ENCODE data around the gene KLK13.

Gene KLK13

DNA sequence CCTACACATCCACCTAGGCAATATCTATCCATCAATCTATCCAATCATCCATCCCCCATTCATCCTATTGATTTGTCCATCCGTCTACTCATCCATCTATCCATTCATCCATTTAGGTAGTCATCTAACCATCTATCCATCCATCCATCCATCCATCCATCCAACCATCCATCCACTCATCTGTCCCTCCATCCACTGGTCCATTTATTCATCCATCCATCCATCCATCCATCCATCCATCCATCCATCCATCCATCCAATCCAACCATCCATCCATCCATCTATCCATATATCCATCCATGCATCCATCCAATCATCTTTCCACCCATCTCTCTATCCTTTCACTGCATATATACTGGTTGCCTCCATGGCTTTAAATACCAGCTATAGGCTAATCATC is 3.9 kb downstream of the KLK13 start:
- DNase-seq (ENCODE audit: low spot score), result no peak

DNA sequence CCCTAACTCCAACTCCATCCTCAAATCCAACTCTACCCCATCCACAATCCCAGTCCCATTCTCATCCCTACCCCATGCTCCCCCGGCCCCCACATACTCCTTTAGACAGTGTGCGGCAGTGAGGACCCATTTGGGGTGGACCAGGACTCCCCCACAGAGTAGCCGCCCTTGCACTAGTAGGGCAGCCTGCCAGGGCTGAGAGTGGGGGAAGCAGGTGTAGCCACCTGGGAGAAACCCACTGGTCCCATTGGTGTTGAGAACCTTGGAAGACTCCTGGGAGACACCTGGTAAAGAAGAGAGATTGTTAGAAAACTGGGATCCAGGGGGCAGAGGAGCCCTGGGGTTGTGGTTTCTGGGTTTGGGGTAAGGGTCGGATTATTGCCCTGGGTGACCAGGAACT is 4.6 kb downstream of the KLK13 start:
- no peak for DNase-seq (ENCODE audit: low spot score)

DNA sequence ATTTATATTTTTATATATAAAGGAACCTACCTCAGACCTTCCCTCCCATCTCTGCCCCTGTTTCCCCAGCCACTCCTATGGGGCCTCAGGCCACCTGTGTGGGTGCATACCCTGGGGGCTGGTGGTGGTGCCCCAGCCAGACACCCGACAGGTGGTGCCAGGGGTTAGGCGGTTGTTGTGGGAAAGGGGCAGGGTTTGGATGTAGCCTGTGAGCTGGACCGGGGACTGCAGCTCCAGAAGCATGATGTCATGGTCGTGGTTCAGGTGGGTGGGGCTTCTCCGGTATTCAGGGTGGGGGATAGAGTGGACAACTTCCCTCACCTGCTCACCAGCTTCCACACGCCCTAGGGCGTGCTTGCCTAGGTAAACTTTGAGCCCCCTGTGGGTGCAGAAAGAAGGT is 5.2 kb downstream of the KLK13 start:
- no peak for DNase-seq (ENCODE audit: low spot score)

DNA sequence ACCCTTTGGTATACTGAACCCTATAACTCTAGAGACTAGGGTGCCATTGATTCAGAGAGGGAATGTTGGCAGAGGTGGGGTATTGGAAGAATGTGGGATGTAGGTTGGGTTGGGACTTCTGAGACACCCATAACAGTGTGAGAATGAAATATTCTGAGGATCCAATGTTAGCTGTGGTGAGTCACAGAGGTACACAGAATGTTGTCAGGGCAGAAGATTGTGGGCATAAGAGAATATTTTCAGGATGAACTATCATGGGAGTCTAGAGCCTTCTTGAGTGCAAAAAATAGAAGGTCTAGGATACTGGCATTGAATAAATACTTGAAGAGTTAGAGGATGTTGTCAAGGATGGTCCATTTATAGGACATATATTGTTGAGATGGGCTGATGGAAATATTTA is 9.0 kb downstream of the KLK13 start:
- no peak for DNase-seq (ENCODE audit: low spot score)

DNA sequence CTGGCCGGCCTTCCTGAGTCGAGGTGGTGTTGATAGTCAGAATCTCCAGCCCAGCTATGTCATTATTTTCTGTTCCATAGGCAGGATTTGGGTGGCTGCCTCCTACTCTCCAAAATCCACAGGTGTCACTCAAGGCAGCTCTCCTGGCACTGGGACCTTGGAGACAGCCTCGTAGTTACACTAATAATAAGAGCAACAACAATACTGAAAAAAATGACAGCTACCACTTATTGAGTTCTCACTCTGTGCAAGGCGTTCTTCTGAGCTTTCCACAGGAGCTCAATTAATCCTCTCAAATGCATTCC is 17.9 kb downstream of the KLK13 start:
- DNase-seq (ENCODE audit: low spot score), result no peak

DNA sequence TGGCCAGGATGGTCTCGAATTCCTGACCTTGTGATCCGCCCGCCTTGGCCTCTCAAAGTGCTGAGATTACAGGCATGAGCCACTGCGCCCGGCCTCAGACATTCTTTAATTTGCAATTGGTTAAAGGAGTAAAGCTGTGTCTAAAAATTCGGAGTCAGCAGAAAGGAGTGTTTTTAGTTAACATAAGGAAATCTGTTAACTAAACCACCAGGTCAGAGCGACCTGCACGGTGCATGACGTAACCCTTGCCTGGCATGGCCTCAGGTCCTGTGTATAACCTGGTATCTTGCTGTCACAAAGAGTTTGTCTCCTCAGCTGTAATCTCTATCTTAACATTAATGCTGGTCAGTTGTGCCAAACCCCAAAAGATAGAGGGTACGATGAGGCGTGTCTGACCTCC is 20.6 kb downstream of the KLK13 start:
- no peak for DNase-seq (ENCODE audit: low spot score)

DNA sequence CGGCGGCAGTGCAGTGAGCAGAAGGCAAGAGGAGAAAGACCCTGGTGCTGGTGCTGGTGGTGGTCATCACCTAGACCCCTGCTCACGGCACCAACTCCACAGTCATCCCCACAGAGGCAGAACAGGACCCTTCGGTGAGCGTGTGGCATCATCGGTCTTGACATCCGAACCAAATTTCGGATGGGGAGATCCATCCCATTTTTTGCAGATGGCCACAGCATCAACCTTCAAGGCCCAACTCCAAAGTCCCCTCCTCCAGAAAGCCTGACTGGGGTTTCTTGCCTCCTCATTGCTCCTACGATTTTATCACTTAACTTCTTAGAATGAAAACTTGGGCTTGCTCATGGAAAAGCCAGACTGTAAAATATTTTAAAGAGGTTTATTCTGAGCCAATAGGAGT is 21.4 kb downstream of the KLK13 start:
- no peak for DNase-seq (ENCODE audit: low spot score)

DNA sequence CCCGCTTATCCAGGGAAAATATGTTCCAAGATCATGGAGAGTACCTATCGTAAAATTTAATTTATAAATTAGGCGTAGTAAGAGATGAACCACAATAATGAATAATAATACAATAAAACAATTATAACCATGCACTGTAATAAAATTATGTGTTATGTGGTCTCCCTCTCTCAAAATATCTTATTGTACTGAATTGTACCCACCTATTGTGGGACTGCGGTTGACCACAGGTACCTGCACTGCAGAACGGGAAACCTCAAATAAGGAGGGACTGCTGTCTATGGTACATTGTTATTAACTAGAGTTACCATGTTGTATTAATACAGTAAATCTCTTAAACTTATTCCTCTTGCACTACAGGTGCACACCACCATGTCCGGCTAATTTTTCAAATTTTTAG is 24.7 kb downstream of the KLK13 start:
- no peak for DNase-seq (ENCODE audit: low spot score)

DNA sequence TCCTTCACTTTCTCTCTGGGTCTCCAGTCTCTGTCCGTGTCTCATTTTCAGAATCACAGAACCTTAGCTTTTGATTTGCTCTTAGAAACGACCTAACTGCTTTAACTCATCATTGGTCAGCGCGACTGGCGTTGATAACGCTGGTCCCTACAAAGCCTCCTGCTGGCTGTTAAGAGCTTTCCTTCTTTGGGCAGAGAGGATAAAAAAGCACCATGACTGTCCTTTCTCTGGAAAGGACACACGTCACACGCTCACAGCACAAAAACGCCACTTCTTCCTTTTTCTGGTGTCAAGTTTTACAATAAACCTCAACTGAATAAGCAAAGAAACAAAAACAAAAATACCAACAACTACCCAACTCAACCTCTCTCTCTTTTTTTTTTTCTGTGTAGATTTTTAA is 28.4 kb downstream of the KLK13 start:
- no peak for DNase-seq (ENCODE audit: low spot score)

DNA sequence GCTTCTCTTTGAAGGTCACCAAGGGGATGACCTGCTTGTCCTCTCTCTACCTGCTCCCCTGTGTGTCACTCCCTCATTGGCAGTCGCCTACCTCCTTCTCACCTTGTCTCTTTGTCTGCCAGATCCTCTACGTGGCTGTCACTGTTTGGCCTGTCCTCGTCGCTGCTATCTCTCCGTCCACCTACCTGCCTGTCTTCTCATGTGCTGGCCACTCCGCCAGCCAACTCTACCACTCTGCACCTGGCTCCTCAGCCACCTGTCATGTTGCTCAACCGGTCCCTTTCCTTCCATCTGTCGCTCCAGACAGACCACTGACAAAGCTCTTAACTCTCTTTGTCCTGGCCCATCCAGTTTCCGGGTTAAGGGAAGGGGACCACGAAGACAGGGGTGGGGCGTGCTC is 30.2 kb downstream of the KLK13 start, which contains the start of gene KLK12:
Gene KLK12 (minus strand): TSS at position 299 of the 400 bp plus-strand sequence. CDS start 381 bp downstream, outside the sequence.
- DNase-seq (ENCODE audit: low spot score), result no peak

DNA sequence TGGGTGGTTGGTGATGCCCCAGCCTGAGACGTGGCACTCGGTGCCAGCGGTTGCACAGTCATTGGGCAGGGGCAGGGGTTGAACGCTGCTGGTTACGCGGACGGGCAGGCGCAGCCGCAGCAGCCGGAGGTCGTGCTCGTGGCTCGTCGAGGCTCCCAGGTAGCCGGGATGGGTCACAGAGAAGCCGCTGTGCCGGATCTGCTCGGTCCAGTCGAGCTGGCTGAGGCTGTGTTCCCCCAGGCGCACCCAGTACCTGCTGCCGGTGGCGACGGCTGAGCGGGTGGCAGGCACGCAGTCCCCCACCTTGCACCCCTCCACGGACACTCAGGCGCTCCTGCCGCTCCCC is 33.0 kb downstream of the KLK13 start:
- no peak for DNase-seq (ENCODE audit: low spot score)

DNA sequence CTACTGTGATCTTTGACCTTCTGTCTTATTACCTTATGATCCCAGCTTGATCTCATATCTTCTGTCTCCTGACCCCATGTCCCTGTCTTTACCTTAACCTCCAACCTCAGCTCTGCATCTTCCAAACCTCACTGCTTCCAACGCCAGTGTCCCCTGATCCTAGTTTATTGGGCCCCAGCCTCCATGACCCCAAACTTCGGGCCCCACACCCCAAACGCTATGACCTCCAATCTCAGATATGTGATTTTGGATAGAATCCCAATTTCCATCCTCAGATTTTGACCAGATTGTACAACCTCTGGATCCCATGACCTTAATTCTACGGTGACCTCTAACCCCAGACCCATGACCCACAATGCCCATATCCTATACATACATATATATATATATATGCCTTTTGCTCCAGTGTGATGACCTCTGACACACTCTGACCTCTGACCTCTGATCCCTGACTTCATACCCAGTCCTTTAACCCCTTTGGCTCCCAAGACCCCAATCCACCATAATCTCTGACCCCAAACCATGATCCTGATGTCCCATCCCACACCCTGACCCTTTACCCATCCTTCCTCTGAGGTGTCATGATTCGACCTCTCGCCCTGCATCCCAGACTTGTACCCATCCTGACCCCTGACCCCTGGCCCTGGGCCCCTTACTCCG is 33.5 kb downstream of the KLK13 start:
- no peak for DNase-seq (ENCODE audit: low spot score)

DNA sequence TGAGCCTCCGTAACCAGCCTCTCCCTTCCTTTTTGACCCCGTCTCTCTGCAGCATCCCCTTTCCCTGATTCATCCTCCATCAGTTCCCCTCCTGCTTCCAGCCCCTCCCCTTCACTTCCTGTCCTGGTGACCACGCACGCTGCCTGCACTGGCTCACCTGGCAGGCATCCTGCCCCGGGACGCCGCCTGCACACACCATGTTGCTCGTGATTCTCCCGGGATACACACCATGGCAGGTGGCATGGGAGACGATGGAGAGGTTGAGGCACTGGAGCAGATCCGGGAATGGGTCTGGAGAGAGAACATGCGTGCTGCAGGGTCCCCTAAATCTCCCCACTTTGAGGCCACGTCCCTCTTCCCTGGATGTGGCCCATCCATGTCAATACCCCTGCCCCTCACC is 34.3 kb downstream of the KLK13 start:
- DNase-seq (ENCODE audit: low spot score), result no peak

DNA sequence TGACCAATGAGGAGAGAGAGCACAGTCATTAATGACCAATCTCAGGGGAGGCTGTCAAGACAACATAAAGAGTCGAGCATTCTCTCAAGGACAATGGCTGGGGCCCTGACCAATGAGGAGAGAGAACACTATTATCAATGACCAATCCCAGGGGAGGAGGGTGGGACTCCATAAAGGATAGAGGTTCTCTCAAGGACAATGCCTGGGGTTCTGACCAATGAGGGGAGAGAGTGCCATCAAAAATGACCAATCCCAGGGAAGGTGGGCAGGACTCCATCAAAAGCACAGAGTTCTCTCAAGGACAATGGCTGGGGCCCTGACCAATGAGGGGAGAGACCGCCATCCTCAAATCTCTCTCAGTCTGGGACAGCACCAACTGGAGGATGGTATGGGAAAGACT is 35.2 kb downstream of the KLK13 start:
- peak; percentile 3 for DNase-seq (ENCODE audit: low spot score)

DNA sequence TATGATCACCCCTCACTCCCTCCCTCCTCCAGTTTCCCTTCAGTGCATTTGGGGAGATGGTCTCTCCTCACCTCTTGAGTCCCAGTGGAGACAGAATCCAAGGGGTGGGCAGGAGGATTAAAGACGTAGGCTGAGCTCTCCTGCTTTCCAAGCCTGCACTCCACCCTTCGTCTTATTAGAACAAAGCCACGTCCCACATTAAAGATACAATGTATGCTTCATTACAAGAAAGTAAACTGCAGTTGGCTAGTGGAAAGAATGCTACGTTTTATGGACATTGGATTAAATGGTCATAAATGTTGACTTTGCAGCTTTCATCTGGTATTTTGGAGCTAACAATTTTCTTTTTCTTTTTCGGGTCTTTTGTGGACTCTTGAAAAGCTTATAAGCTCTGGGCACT is 37.0 kb downstream of the KLK13 start:
- DNase-seq (ENCODE audit: low spot score), result no peak

DNA sequence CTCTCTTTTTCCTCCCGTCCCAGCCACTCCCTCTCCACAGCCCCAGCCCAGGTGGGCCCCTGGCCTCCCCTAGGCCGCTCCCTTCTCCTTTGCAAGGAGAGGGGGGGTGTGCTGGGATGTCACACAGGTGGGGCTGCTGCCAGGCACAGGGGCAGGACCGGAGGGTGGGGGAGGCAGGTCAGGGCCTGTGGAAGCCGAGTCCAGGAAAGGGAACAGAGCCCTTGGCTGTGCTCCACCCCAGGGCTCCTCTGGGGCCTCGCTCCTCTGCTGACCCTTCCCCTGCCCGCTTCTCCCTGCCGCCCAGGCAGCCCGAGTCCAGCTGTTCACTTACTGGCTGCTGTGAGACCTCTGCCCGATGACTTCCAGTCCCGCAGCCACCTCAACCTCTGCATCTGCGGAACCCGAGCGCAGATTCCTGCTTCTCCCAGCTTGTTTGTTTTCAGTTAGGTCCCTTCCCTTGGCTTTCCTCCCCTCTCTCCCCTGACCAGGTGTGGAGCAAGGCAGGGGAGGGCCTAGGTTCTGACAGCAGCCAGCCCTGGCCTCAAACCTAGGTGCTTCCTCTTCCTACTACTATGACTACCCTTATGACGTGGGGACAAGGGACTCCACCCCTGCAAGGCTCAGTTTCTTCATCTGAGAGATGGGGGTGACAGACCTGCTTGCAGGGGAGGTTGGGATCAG is 37.6 kb downstream of the KLK13 start:
- no peak for DNase-seq (ENCODE audit: low spot score)

DNA sequence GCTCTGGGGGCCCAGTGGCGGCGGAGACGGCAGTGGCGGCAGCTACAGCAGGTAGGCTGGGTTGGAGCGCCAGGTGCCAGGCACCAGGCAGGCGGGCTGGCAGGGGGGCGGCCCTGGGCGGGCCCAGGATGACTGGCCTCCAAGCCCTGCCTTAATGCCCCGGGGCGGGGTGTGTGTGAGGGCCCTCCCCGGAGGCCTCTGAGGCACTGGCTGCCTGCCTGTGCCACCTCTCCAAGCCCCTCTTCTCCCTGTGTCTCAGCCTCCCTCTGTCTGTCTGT is 38.4 kb downstream of the KLK13 start, which contains the start of gene KLK11:
Gene KLK11 (minus strand): TSS at position 63 of the 278 bp plus-strand sequence. CDS start 985 bp downstream, outside the sequence.
- no peak for DNase-seq (ENCODE audit: low spot score)

DNA sequence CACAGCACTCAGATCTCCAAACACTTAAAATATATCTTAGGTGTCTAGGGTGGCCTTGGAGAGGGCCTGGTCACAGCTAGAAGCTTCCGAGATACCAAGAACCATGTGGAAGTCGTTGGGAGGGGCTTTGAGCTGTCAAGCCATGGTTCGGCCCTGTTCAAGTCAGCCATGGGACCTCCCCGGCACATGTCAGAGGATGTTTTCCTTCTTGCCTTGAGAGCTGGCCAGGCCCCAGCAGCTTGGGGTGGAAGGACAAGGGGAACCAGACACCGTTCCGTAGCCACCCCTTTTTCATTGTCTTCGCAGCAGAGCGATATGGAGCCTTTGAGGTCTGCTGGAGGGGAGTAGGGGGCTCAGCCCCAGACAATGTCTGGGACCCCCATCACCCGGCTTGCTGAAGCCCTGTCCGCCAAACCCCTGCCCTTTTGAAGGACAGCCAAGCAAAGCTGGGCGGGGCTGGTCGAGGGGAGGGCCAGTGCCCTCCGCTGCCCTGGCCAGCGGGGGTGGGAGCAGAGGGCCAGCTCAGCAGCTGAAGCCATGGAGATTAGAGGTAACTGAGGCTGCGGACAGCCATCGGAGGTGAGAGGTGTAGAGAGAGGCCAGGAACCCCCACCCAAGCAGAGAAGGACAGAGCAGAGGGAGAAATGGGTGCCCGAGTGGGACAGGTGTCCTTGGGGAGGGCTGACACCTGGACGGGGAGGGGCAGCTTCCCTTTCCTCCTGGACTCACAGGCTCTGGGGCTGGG is 38.9 kb downstream of the KLK13 start:
- no peak for DNase-seq (ENCODE audit: low spot score)

DNA sequence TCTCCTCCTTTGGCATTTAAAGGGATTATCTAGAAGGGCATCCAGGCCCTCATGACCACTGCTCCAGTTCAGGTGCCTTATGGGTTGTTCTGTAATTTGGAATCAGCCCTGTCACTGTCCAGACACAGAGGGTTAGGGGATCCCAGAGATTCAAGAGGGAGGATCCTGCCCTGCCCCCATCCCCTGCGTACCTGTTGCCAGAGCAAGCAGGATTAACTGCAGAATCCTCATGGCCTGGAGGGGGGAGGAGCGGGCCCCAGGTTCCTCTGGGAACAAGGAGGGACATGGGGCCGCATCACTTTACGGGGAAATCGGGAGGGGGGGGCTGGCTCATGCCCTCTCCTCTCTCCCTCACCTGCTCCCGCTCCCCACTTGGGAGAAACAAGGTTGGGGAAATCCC is 39.5 kb downstream of the KLK13 start:
- DNase-seq (ENCODE audit: low spot score), result no peak

DNA sequence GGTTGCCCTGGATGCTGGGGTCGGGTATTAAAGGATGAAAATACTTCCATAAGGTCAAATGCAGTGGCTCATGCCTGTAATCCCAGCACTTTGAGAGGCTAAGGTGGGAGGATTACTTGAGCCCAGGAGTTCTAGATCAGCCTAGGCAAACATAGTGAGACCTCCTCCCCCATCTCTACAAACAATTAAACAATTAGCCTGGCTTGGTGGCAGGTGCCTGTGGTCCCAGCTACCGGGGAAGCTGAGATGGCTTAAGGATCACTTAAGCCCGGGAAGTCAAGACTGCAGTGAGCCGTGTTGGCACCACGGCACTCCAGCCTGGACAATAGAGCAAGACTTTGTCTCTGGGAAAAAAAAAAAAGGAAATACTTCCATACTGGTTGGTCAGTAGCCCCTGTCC is 40.0 kb downstream of the KLK13 start:
- no peak for DNase-seq (ENCODE audit: low spot score)

DNA sequence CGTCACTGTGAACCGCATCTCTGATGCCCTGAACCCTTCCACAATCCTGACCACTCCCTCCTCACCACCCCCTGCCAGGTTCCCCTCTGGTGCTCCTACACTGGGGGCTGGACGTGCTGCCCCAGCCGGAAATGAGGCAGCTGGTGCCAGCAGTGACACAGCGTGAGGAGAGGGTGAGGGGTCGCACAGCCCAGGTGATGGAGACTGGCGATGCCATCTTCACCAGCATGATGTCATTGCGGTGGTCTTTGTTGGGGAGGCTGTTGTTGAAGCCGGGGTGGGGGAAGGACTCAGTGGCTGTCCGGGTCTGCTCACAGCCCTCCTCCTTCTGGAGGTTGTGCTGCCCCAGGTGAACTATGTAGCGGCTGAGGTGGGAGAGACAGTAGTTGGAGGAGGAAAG is 40.9 kb downstream of the KLK13 start:
- DNase-seq (ENCODE audit: low spot score), result no peak

DNA sequence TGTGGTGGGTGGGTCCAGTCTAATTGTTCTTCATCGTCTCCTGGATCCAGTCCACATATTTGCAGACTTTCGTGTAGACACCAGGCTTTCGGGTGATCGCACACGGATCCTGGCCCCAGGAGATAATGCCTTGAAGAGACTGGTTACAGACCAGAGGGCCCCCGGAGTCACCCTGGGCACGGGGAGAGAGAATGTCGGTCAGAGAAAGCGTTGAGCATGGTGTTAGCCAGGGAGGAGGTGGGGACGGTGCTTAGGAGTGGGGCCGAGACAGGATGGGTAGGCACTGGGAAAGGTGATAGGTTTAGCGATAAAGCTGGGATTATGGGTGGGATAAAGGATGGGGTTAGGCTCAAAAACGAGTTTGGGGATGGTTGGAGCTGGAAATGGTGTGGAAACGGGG is 42.4 kb downstream of the KLK13 start:
- DNase-seq (ENCODE audit: low spot score), result no peak

DNA sequence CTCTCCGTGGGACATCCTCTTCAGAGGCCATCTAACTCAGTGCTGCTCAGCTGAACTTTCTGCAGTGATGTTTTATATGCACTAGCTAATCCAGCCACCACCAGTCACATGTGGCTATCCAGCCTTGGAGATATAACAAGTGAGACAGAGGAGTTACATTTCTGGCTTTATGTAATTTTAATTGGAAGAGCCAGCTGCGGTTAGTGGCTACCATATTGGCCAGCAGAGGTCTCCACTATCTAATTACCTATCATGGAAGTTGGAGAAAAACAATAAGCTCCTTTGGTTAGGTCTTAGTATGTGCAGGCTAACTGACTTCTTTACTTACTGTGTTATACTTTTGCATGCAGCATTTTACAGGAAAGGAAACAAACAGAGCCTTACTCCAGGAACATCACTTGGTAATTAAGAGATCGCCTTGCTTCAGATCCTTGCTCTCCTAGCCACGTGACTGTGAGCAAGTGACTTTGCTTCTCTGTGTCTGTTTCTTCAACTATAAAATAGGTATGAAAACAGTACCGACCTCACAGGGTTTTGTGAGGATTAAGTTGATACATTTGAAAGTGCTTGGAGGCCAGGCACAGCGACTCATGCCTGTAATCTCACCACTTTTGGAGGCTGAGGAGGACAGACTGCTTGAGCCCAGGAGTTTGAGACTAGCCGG is 43.8 kb downstream of the KLK13 start:
- DNase-seq (ENCODE audit: low spot score), result peak; percentile 75

All from cerebellar cortex (tissue), 1 donor.